ENCODE data around the gene RBBP8NL.
"Not testable (repeated sequence)": the region's sequence is repeated elsewhere in the genome, so short reads cannot be mapped to it uniquely, and the experiment has no call there.

Gene RBBP8NL

GRCh38 chr20:62446888-62447869, 19.8 kb upstream of the RBBP8NL start:
- H3K4me3 ChIP-seq (ENCODE audit: low read depth, low read length), result no peak overlapping the region
- DNase-seq (ENCODE audit: low read depth), result no peak

GRCh38 chr20:62446481-62446880, 19.1 kb upstream of the RBBP8NL start:
- H3K4me3 ChIP-seq (ENCODE audit: low read depth, low read length), result no peak overlapping the region
- no peak for DNase-seq (ENCODE audit: low read depth)

- no peak overlapping the region for H3K4me3 ChIP-seq (ENCODE audit: low read depth, low read length)
- no peak for DNase-seq (ENCODE audit: low read depth)
Observed at GRCh38 chr20:62445553-62446340, 18.4 kb upstream of the RBBP8NL start.

DNA sequence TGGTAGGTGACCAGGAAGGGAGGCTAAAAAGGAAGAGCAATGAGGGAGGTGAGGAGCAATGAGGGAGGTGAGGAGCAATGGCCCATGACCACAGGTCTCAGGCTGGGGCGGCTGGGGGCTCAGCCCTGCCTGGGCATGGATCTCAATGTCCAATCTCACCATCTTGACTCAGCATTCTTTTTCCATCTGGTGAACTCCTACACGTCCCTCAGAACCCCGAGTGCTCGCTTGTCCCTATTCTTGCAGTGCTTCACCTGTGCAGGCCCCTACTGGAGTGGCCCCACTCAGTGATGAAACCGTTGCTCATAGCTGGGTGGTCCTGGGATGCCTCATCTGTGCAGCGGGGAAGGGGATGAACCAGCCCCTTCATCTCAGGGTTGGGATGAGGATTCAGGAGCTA, 16.9 kb upstream of the RBBP8NL start:
- H3K4me3 ChIP-seq (ENCODE audit: low read depth, low read length), result no peak overlapping the region
- DNase-seq (ENCODE audit: low read depth), result no peak

- no peak overlapping the region for H3K4me3 ChIP-seq (ENCODE audit: low read depth, low read length)
- DNase-seq (ENCODE audit: low read depth), result no peak
Observed at GRCh38 chr20:62441987-62442539, 14.7 kb upstream of the RBBP8NL start.

GRCh38 chr20:62439218-62439617, 11.9 kb upstream of the RBBP8NL start:
- no peak for DNase-seq (ENCODE audit: low read depth)
- no peak overlapping the region for H3K4me3 ChIP-seq (ENCODE audit: low read depth, low read length)

DNA sequence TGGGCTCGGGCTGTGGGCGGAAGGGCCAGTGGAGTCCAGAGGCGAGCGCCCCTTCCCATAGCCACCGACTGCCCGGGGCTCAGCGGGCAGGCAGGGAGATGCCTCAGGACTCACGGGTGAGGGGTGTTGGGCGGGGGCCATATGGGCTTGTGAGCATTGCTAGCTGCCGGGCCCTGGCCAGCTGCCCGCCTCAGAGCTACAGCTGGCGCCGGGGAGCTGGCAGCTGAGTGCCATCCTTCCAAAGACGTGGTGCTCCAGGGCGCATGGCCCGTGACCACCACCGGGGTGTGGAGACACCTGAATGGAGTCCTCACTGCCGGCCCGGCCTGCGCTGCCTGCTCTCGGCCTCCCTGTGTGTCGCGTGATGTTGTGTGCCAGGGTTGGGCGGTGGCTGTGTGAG, 10.6 kb upstream of the RBBP8NL start:
- H3K4me3 ChIP-seq (ENCODE audit: low read depth, low read length), result no peak overlapping the region
- DNase-seq (ENCODE audit: low read depth), result no peak

GRCh38 chr20:62437496-62437895, 10.2 kb upstream of the RBBP8NL start:
- H3K4me3 ChIP-seq (ENCODE audit: low read depth, low read length), result no peak overlapping the region
- no peak for DNase-seq (ENCODE audit: low read depth)

GRCh38 chr20:62436692-62437091, 9.4 kb upstream of the RBBP8NL start:
- H3K4me3 ChIP-seq (ENCODE audit: low read depth, low read length), result no peak overlapping the region
- no peak for DNase-seq (ENCODE audit: low read depth)

DNA sequence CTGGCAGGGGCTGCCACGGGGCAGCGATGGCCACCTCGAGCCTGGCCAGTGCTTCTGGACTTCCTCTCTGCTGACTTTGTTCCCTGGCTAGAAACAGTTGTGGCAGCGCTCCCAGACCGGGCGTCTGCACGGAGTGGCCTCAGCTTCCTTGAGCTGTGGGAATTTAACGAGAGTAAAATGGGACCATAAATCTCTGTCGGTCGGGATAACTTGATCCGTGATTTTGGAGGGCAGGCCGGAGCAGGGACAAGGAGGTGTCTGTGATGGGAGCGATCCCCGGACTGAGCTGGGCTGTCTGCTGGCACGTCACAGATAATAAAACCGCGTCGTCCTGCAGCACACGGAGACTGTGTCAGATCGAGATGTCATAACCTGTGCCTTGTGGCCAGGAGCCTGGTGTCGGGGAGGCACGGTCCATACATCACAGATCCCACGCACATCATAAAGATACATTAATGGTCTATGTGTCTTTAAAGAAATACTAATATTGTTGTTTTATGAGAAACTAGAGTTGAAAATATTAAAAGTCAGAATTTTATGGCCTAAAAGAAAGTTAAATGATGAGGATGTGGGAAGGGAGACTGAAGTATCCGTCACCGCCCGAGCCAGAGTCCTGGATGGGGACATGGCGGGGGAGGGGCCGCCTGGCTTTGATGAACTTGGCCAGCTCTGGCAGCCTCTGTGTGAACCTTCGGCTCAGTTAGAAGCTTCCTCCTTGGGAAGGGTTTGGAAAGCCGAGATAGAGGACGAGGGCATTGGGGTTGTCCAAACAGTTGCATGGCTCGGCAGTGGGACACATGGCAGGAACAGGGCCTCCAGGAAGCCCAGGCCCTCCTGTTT, 6.5 kb upstream of the RBBP8NL start:
- H3K4me3 ChIP-seq (ENCODE audit: low read depth, low read length), result no peak overlapping the region
- no peak for DNase-seq (ENCODE audit: low read depth)

GRCh38 chr20:62430866-62431447, 3.6 kb upstream of the RBBP8NL start:
- H3K4me3 ChIP-seq (ENCODE audit: low read depth, low read length), result no peak overlapping the region
- no peak for DNase-seq (ENCODE audit: low read depth)

- DNase-seq (ENCODE audit: low read depth), result no peak
- H3K4me3 ChIP-seq (ENCODE audit: low read depth, low read length), result no peak overlapping the region
Observed at GRCh38 chr20:62430311-62430853, 3.0 kb upstream of the RBBP8NL start.

GRCh38 chr20:62429455-62430310, 2.3 kb upstream of the RBBP8NL start:
- DNase-seq (ENCODE audit: low read depth), result no peak
- no peak overlapping the region for H3K4me3 ChIP-seq (ENCODE audit: low read depth, low read length)

DNA sequence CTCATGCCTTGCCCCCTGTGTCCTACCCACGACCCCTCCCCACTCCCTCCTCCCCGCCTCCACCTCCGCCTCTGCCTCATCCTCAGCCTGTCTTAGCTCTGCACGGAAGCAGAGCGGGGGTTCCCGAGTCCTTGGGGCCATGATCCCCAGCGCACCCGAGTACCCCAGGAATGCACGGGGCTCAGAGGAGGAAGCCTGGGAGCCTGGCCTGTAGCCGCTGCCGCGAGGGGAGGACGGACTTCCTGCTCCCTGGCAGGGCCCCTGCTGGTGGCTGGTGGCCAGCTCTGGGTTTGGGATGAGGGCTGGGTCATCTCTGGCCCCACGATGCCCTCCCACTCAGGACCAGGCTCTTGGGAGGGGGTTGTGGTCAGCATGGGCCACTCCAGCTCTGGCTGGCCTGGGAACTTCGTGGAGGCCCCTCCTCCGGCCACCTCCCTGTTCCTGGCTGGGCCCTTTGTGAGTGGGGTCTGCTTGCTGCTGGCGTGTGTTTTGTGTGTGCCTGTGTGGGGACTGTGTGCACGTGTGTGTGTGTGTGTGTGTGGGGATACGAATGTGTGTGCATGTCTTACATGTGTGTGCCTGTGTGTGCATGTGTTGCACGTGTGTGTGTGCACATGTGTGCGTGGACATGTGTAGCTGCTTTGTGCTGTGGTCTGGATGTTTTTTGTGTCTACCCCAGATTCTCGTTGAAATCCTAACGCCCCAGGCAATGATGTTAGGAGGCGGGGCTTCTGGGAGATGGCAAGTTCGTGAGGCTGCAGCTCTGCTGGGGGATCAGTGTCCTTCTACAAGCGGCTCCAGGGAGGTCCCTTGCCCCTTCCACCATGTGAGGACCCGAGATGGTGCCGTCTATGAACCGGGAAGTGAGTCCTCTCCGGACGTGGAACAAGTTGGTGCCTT, 1.3 kb upstream of the RBBP8NL start:
- no peak overlapping the region for H3K4me3 ChIP-seq (ENCODE audit: low read depth, low read length)
- DNase-seq (ENCODE audit: low read depth), result no peak

DNA sequence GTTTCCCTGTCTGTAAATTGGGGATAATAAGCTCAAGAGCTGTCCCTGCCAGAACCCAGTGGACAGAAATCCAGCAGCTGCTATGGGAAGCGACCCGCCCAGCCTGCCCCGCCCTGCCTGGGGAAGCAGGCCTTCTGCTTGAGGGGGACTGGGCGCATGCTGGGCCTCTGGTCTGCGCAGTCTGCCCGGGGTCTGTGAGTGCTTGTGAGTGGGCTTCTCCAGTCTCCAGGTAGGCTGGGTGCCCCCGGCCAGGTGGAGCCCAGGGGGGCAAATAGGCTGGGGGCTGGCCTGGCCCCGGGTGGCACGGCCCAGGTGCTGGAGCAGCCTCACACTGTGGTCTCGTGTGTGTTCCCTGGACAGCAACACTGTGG, 648 bp upstream of the RBBP8NL start:
- H3K4me3 ChIP-seq (ENCODE audit: low read depth, low read length), result no peak overlapping the region
- no peak for DNase-seq (ENCODE audit: low read depth)

DNA sequence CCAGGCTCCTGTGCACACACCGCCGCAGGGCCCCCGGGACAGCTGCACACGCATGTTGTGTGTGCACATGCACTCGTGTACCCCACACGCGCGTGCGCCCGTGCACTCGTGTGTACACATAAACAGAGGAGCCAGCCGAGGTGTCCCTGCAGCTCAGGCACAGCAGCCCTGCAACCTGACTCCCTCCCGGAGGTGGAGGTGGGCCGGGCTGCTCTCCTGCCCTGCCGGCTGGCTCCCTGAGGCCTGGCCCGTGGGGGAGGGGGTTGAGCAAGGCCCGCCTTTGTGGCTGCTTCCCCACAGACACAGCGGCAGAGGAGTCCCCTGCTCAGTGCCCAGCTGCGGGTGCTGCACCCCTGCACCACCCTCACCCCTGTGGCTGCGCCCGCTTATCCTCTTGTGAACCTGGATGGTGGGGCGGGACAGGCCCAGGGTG, 624 bp downstream of the RBBP8NL start:
- DNase-seq (ENCODE audit: low read depth), result no peak
- H3K4me3 ChIP-seq (ENCODE audit: low read depth, low read length), result no peak overlapping the region

- DNase-seq (ENCODE audit: low read depth); H3K4me3 ChIP-seq (ENCODE audit: low read depth, low read length): not testable (repeated sequence)
Observed at GRCh38 chr20:62426059-62426348, 1.3 kb downstream of the RBBP8NL start.

Data from skeletal muscle cell (primary cell).